Heart left ventricle (tissue), 13 donors: ENCODE measurements around the gene ADORA3.

ENCODE experiments used
- POLR2A ChIP-seq, 2 donors: fragments of 450-650 bp; IDR thresholded peaks; one replicate each; pipeline ENCODE4 v1.6.1; 2017; ENCODE audit warnings: antibody characterized with exemption in 2 of 2, mild to moderate bottlenecking in 2 of 2, moderate library complexity in 2 of 2
- TF ChIP-seq, protein P1 (sequence below), 12 donors: fragments of 200-600 bp; sonication (generic) in 4 of 12; IDR thresholded peaks; one replicate each; pipeline versions ENCODE4 v1.5.0 to v1.8.0; 2018 to 2022; ENCODE audit warnings: antibody characterized with exemption in 12 of 12, mild to moderate bottlenecking in 5 of 12
- donor health status: ischemic (EF 13 %, LVEDD 7.1; RV severe dilation, severe dysfunction).
- donor health status: DM: no; HTN: yes; CAD: no.
- donor health status: DM: no; HTN: no; CAD: no.
- donor health status: ischemic (EF 25% LVEDD 6.9; RV normal size, moderate dysfunction).
- donor health status: ischemic (EF 25% LVEDD 5.7; RV mildly dilated, moderate dysfunction).
- donor health status: ischemic (EF 35%, LVEDD 5.7; RV mildly dilated, moderate dysfunction).
- donor health status: nonischemic (EF 11% LVEDD 7.7; RV severe dilation, severe dysfunction).
- donor health status: DM: yes; HTN: yes; CAD: no.
- donor health status: PGD.
- donor health status: ischemic (EF 29% LVEDD 5.4; RV normal size, mild dysfunction).
- donor health status: nonischemic (EF 23%, LVEDD 6.1; RV moderate dilation, normal function).

DNA sequence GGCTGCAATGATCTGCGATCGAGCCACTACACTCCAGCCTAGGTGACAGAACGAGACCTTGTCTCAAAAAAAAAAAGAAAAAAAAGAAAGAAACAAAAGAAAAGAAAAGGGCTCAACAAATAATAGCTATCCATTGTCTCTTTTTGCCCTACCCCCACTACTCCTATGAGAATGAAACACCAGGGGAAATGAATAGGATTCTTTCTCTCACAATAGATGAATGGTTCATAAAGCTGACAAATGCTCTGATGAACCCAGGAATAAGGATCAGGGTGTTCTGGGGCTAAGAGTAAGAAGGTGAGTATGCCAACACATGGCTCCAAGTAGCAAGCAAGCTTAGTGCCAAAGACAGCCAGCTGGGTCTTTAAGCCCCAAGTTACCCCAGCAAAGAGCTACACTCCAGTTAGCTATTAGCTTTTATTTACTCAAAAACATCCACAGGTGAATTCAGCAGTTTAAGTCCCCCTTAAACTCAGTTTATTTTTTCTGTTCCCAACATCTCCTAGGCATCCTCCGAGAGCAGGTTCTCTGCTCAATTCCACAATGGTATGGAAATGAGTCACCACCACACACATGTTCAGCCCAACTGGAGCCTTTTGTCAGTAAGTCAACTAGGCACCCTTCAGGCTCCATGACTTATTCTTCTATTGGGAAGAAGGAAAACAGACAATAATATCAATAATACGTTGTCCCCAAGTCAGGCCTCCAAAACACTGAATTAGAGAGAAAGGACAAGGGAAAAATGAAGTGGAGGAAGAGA lies 4.2 kb downstream of the ADORA3 start:
- TF ChIP-seq, protein P1, sequence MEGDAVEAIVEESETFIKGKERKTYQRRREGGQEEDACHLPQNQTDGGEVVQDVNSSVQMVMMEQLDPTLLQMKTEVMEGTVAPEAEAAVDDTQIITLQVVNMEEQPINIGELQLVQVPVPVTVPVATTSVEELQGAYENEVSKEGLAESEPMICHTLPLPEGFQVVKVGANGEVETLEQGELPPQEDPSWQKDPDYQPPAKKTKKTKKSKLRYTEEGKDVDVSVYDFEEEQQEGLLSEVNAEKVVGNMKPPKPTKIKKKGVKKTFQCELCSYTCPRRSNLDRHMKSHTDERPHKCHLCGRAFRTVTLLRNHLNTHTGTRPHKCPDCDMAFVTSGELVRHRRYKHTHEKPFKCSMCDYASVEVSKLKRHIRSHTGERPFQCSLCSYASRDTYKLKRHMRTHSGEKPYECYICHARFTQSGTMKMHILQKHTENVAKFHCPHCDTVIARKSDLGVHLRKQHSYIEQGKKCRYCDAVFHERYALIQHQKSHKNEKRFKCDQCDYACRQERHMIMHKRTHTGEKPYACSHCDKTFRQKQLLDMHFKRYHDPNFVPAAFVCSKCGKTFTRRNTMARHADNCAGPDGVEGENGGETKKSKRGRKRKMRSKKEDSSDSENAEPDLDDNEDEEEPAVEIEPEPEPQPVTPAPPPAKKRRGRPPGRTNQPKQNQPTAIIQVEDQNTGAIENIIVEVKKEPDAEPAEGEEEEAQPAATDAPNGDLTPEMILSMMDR (IDR thresholded peaks at IDR 0.05): no peak
- TF ChIP-seq POLR2A (IDR thresholded peaks at IDR 0.05): no peak
